ENCODE measurements around the gene DENND10. TPM values are rescaled to one million over a fixed set of nuclear protein-coding genes. Genes with fewer than 3 reads are reported as not detected.
A peak's percentile ranks its signal among the peaks of the same experiment; 100 is the strongest.

DENND10 gene
- total and polyA plus RNA-seq, 2 experiments from 2014 or later: 41.4 to 41.8 TPM

DNA sequence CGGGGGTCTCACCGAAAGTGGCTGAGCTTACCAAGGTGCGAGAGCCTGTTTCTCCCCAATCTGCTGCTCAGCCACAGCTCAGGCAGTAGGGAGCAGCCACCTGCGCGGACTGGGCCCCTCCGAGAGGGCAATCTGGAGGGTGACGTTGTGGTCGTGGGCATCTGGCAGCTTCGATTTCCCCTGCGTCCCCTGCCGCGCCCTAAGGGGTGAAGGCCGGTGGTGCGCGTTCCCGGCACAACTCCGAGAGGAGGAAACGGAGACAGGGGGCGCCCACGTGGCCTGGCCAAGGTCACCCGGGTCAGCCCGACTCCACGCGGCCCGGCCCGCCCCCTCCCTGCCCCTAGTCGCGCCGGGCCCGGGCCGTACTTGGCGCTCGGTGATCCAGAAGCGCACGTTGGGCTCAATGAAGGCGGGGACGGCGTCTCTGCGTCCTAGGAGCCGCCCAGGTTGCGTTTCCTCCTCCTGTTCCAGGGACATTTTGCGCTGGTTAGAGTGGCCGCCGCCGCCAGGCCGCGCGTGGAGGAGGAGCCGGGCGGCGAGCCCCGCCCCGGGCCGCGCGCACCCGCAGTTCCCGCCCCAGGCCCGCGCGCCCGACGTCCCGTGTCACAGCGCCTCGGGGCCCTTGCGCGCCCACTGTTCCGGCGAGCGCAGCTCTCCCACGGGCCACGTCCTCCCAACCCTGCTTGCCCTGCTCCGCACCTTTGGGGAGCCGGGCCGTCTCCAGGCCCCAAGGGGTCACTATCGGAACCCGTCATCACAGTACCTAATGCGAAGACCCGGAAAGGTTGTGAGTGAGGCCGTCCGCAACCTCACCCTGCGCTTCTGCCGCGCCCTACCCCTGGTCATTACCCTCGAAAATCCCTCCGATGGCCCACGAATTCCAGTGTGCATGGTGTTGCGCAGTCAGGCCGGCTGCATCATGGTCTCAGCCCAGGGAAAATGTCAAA, 61.5 kb downstream of the DENND10 start, which contains the start of gene SFXN4 (continued):
- TF ChIP-seq, protein P1, sequence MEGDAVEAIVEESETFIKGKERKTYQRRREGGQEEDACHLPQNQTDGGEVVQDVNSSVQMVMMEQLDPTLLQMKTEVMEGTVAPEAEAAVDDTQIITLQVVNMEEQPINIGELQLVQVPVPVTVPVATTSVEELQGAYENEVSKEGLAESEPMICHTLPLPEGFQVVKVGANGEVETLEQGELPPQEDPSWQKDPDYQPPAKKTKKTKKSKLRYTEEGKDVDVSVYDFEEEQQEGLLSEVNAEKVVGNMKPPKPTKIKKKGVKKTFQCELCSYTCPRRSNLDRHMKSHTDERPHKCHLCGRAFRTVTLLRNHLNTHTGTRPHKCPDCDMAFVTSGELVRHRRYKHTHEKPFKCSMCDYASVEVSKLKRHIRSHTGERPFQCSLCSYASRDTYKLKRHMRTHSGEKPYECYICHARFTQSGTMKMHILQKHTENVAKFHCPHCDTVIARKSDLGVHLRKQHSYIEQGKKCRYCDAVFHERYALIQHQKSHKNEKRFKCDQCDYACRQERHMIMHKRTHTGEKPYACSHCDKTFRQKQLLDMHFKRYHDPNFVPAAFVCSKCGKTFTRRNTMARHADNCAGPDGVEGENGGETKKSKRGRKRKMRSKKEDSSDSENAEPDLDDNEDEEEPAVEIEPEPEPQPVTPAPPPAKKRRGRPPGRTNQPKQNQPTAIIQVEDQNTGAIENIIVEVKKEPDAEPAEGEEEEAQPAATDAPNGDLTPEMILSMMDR (conservative IDR thresholded peaks at IDR 0.05; ENCODE audit: low read depth in 2 of 2): 0 out of 4 replicates have a peak, but pooled peaks of 1 of the 2 experiments have one; percentile 13
- TF ChIP-seq NANOG (IDR thresholded peaks at IDR 0.05; ENCODE audit: borderline replicate concordance): no peak

DNA sequence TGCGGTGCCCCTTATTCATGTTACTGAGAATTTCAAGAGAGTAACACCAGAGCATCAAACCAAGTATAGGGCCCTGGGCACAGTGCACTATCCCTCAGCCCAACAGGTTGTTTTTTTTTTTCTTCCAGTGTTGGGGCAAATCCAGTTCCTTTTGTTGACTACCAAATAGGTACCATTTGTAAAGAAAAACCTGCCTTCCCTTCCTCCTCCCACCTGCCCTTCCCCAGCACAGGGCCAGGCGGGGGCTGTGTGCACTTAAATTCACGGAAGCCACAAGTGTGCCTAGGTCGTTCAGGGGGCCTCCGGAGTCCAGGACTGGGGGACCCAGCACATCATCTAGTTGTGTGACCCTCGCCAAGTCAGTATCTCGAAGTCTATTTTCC, 62.2 kb downstream of the DENND10 start:
- Histone ChIP-seq H3F3A (replicated peaks; ENCODE audit: low read depth) (peaks cover 20% of the 10 kb centered on the region; the same call in 1 of the 2 replicates), H3K9me2 (ENCODE audit: insufficient read depth) (no peaks in the 10 kb centered on the region), H3K27me3 (ENCODE audit: insufficient read depth) (no peaks in the 10 kb centered on the region), H2AFZ (peak overlapping the region; percentile 91), H3K4me2 (peak overlapping the region; percentile 95), H4K20me1 (replicated peaks; ENCODE audit: insufficient read depth) (peaks cover 13% of the 10 kb centered on the region), H3K79me2 (replicated peaks; ENCODE audit: insufficient read depth) (peaks cover 4% of the 10 kb centered on the region), H3K36me3 (ENCODE audit: insufficient read depth) (peaks cover 32% of the 10 kb centered on the region), H3K27ac (ENCODE audit: low read depth) (no peak overlapping the region; the same call in 1 of the 2 replicates), H3K4me1 (ENCODE audit: insufficient read depth) (peaks cover 13% of the 10 kb centered on the region), H3K4me3 (peak overlapping the region; percentile 90)
- ATAC-seq: peak; percentile 38
- Mint-ChIP-seq H3K36me3 (ENCODE audit: low read depth) (peaks cover 53% of the 10 kb centered on the region), H3K27ac (0 out of 2 replicates have a peak overlapping the region, but pooled peaks have one; percentile 48), H3K9me3 (no peaks in the 10 kb centered on the region), H3K4me3 (peak overlapping the region; percentile 88), H3K4me1 (peaks cover 11% of the 10 kb centered on the region), H3K27me3 (ENCODE audit: insufficient read depth, low read depth, poor library complexity) (peaks cover 9% of the 10 kb centered on the region)
- no peak for DNase-seq (ENCODE audit: low spot score)
- no peak for TF ChIP-seq POLR2AphosphoS5 (IDR thresholded peaks at IDR 0.05; ENCODE audit: low read depth)
- TF ChIP-seq STAT1 (IDR thresholded peaks at IDR 0.05; ENCODE audit: unreplicated experiment): no peak
- TF ChIP-seq, protein P2, sequence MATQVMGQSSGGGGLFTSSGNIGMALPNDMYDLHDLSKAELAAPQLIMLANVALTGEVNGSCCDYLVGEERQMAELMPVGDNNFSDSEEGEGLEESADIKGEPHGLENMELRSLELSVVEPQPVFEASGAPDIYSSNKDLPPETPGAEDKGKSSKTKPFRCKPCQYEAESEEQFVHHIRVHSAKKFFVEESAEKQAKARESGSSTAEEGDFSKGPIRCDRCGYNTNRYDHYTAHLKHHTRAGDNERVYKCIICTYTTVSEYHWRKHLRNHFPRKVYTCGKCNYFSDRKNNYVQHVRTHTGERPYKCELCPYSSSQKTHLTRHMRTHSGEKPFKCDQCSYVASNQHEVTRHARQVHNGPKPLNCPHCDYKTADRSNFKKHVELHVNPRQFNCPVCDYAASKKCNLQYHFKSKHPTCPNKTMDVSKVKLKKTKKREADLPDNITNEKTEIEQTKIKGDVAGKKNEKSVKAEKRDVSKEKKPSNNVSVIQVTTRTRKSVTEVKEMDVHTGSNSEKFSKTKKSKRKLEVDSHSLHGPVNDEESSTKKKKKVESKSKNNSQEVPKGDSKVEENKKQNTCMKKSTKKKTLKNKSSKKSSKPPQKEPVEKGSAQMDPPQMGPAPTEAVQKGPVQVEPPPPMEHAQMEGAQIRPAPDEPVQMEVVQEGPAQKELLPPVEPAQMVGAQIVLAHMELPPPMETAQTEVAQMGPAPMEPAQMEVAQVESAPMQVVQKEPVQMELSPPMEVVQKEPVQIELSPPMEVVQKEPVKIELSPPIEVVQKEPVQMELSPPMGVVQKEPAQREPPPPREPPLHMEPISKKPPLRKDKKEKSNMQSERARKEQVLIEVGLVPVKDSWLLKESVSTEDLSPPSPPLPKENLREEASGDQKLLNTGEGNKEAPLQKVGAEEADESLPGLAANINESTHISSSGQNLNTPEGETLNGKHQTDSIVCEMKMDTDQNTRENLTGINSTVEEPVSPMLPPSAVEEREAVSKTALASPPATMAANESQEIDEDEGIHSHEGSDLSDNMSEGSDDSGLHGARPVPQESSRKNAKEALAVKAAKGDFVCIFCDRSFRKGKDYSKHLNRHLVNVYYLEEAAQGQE (IDR thresholded peaks at IDR 0.05; ENCODE audit: unreplicated experiment): no peak
- no peak for TF ChIP-seq CREB1 (CRISPR knock-in tag; IDR thresholded peaks at IDR 0.05; ENCODE audit: low read depth)
- TF ChIP-seq, protein P1 (conservative IDR thresholded peaks at IDR 0.05; ENCODE audit: low read depth in 2 of 2): no peak
- no peak for TF ChIP-seq EZH2 (IDR thresholded peaks at IDR 0.05; ENCODE audit: low read depth, unreplicated experiment)
- TF ChIP-seq EZH2phosphoT487 (IDR thresholded peaks at IDR 0.05; ENCODE audit: unreplicated experiment): no peak
- no peak for TF ChIP-seq JUNB (IDR thresholded peaks at IDR 0.05; ENCODE audit: unreplicated experiment)
- no peak for TF ChIP-seq NANOG (IDR thresholded peaks at IDR 0.05; ENCODE audit: borderline replicate concordance)

Measured in GM23338 (cell line).